AG04449 (cell line): ENCODE results near the gene PDC.

Experiments used
- CTCF ChIA-PET: fragments of 350-600 bp; formaldehyde crosslinking; extraction: SDS; loops from one replicate; lab custom pipeline; 2021; ENCODE audit warnings: antibody characterized with exemption; lab: Yijun Ruan, JAX
- POLR2A ChIA-PET: fragments of 400-600, 350-600 bp; formaldehyde crosslinking; extraction: SDS; loops from one replicate; lab custom pipeline; 2020; ENCODE audit warnings: antibody characterized with exemption, inconsistent platforms; lab: Yijun Ruan, JAX
- DNase-seq: peaks from one replicate; pipeline ENCODE4 v3.0.0-alpha.2; 2010; ENCODE audit warnings: low read depth, low spot score
- H3K4me3 ChIP-seq: 2 replicates; pipeline ENCODE4 v1.5.1; 2011; ENCODE audit warnings: low read depth, mild to moderate bottlenecking, control low read depth, low read length
- TF ChIP-seq, protein P1 (sequence below): IDR thresholded peaks from one replicate; pipeline ENCODE4 v1.5.1; 2011; ENCODE audit warnings: mild to moderate bottlenecking, moderate library complexity, low read length, control low read depth, inconsistent platforms; ENCODE audit not compliant: insufficient read depth; ENCODE audit errors: missing control alignments

The PDC gene

DNA sequence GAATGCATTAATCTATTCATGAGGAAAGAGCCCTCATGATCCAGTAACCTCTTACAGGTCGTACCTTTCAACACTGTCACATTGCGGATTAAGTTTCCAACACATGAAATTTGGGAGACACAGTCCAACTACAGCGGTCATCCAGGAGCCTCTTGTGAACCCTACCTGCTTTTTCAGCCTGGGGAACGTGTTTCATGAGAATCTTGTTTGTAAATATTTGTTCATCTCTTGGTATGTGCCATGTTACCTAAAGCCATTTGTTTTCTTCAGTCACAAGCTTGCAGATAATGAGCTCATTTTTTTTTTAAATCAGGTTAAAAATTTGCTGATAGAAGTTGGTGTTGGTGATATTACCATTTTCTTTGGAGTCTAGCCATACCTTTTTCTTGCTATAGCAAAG is 37.2 kb upstream of the PDC start:
- DNase-seq = no peak
- TF ChIP-seq, protein P1, sequence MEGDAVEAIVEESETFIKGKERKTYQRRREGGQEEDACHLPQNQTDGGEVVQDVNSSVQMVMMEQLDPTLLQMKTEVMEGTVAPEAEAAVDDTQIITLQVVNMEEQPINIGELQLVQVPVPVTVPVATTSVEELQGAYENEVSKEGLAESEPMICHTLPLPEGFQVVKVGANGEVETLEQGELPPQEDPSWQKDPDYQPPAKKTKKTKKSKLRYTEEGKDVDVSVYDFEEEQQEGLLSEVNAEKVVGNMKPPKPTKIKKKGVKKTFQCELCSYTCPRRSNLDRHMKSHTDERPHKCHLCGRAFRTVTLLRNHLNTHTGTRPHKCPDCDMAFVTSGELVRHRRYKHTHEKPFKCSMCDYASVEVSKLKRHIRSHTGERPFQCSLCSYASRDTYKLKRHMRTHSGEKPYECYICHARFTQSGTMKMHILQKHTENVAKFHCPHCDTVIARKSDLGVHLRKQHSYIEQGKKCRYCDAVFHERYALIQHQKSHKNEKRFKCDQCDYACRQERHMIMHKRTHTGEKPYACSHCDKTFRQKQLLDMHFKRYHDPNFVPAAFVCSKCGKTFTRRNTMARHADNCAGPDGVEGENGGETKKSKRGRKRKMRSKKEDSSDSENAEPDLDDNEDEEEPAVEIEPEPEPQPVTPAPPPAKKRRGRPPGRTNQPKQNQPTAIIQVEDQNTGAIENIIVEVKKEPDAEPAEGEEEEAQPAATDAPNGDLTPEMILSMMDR = no peak
- POLR2A ChIA-PET = no interaction called here
- CTCF ChIA-PET = interaction anchor here (1.3 to 1.5 kb wide), 2 partner anchors 18 to 185 kb away, joined by 4 to 5 read pairs; no protein-coding TSS in a partner anchor
- no peak overlapping the region for H3K4me3 ChIP-seq

DNA sequence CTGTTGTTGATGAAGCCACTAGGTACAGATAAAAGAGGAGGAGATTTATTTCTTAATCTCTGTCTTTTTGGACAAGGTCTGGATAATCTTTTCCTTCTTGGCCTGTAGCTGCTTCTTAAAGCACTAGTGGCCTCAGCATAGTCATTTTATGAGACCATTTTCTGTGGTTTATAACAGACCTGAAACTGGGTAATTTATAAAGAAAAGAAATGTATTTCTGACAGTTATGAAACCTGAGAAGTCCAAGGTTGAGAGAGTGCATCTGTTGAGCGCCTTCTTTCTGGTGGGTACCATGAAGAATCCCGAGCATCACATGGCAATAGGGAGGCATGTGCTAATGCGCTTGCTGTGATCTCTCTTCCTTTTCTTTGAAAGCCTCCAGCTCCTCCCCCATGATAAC is 36.7 kb upstream of the PDC start:
- TF ChIP-seq, protein P1 = no peak
- ChIA-PET CTCF (interaction anchor here (0.9 to 1.5 kb wide), 3 partner anchors 15 to 489 kb away, joined by 3 to 5 read pairs (median 4); no protein-coding TSS in a partner anchor), POLR2A (no interaction called here)
- no peak for DNase-seq
- no peak overlapping the region for H3K4me3 ChIP-seq

DNA sequence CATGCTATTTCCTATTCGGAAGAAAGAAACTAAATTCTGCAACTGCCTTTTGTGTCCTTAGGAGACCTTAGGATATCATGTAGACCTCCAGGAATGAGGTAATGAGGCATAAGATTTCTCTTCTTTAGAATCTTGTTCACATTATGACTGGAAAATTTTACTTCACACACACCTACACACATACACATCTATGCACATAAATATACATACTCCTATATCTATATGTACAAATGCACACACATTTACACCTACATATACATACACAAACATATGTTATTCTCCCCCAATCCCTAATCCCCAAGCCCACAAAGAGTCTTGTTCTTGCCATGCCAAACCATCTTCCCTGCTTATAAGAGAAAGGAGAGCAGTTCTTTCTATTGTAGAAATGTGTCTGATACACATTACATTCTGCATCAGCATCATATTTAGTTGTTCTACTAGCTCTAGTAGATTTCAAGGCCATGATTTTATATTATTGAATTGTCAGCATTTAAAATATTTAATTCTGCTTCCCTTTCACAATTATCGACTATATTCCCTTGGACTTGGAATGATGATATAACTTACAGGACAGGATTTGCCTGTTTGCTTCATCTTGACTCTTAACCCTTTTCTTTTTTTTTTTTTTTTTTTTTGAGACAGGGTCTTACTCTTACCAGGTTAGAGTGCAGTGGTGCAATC is 35.4 kb upstream of the PDC start:
- ChIA-PET CTCF (interaction anchor here (1.8 kb wide), 1 partner anchor 184 kb away, joined by 6 read pairs; the partner anchor contains the start of gene PTGS2), POLR2A (no interaction called here)
- no peak overlapping the region for H3K4me3 ChIP-seq
- no peak for DNase-seq
- TF ChIP-seq, protein P1 = no peak

DNA sequence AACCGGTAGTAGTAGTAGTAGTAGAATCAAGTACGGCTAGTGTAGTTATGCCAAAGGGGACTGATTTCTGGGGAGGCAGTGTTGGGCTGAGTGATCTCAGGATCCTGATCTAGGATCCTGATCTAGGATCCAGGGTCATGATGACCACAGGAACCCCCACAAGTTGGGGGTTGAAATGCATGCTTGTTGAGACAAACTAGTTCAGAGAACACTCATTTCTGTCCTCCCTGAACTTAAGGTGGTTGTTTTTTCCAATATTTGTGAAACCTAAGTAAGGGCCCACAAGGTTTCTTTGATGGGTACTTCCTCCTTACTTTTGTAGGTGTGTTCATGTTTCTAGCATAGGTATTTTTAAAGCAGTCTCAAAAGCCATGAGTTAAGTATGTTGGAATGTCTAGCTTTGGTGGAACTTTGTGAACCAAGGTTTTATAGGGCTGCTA is 33.9 kb upstream of the PDC start:
- ChIA-PET POLR2A (no interaction called here), CTCF (interaction anchor here (0.8 to 1.8 kb wide), 3 partner anchors 12 to 188 kb away, joined by 3 to 6 read pairs (median 4); partner anchors contain the start of gene PTGS2)
- H3K4me3 ChIP-seq = no peak overlapping the region
- TF ChIP-seq, protein P1 = no peak
- no peak for DNase-seq

GRCh38 chr1:186492531-186493291 is 31.8 kb upstream of the PDC start:
- ChIA-PET POLR2A (interaction anchor here (1.0 kb wide), 1 partner anchor 9 kb away, joined by 4 read pairs; no protein-coding TSS in a partner anchor), CTCF (interaction anchor here (0.8 to 2.0 kb wide), 4 partner anchors 8 to 190 kb away, joined by 3 to 8 read pairs (median 5); no protein-coding TSS in a partner anchor)
- DNase-seq = no peak
- TF ChIP-seq, protein P1 = no peak
- H3K4me3 ChIP-seq = no peak overlapping the region

DNA sequence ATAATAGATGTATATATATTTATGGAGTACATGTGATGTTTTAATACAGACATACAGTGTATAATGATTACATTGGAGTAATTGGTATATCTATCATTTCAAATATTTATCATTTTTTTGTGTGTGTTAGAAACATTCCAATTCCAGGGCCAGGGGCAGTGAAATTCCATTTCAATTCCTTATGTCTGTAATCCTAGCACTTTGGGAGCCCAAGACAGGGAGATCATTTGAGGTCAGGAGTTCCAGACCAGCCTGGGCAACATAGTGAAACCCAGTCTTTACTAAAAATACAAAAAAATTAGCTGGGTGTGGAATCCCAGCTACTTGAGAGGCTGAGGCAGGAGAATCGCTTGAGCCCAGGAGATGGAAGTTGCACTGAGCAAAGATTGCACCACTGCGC is 30.4 kb upstream of the PDC start:
- H3K4me3 ChIP-seq = no peak overlapping the region
- TF ChIP-seq, protein P1 = no peak
- ChIA-PET POLR2A (no interaction called here), CTCF (no interaction called here)
- no peak for DNase-seq
